Esophagus muscularis mucosa (tissue), 4 donors: ENCODE measurements around the gene IL37.

Experiments
- EP300 ChIP-seq: sonication (generic); formaldehyde crosslinking; IDR thresholded peaks from one replicate; pipeline ENCODE4 v1.6.1; 2017; ENCODE audit warnings: antibody characterized with exemption
- POLR2A ChIP-seq: fragments of 450-650 bp; IDR thresholded peaks from one replicate; pipeline ENCODE4 v1.6.1; 2017; ENCODE audit warnings: antibody characterized with exemption, moderate library complexity, mild to moderate bottlenecking, low read depth
- POLR2AphosphoS5 ChIP-seq, 2 donors: sonication (generic); formaldehyde crosslinking; IDR thresholded peaks; one replicate each; pipeline ENCODE4 v1.6.1; 2017; ENCODE audit warnings: antibody characterized with exemption in 2 of 2
- TF ChIP-seq, protein P1 (sequence below), 3 experiments: fragments of 200-600 bp in 2 of 3; fragments of 450-650 bp in 1 of 3; sonication (generic) in 2 of 3; IDR thresholded peaks; one replicate each; pipeline ENCODE4 v1.5.1; 2017 to 2019; ENCODE audit warnings: antibody characterized with exemption in 3 of 3, mild to moderate bottlenecking in 2 of 3, moderate library complexity in 1 of 3

DNA sequence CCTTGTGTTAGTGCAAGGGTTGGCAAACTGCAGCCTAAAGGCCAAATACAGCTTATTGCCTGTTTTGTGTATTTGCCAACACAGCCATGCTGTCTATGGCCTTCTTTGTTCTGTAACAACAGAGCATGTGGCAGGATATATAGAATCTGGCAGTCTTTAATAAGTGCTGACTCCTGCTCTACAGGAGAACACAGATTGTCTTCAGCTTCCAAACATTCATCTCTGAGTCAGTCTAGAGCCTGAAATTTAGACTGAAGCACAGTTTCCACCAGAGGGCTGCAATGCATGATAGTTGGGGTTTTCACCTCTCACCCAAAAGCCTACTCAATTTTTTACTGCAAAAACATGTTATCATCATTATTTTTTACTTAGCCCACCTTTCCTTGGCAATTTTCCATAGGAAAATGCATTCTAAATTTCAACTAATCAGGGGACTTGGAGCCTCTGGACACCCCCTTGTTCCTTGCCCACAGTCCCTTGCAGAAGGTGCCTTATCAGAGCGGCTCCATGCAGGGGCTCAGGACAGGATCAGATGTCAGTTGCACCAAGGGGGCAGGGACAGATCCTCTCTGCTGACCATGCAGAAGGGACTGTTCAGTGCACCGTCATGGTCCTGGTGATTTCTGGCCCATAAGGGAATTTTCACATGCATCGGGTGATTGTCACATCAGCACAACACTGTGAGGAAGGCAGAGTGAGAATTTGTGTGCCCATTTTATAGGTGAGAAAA, 12.4 kb downstream of the IL37 start:
- TF ChIP-seq POLR2AphosphoS5 (IDR thresholded peaks at IDR 0.05) (no peak), POLR2A (no peak), EP300 (no peak)
- TF ChIP-seq, protein P1, sequence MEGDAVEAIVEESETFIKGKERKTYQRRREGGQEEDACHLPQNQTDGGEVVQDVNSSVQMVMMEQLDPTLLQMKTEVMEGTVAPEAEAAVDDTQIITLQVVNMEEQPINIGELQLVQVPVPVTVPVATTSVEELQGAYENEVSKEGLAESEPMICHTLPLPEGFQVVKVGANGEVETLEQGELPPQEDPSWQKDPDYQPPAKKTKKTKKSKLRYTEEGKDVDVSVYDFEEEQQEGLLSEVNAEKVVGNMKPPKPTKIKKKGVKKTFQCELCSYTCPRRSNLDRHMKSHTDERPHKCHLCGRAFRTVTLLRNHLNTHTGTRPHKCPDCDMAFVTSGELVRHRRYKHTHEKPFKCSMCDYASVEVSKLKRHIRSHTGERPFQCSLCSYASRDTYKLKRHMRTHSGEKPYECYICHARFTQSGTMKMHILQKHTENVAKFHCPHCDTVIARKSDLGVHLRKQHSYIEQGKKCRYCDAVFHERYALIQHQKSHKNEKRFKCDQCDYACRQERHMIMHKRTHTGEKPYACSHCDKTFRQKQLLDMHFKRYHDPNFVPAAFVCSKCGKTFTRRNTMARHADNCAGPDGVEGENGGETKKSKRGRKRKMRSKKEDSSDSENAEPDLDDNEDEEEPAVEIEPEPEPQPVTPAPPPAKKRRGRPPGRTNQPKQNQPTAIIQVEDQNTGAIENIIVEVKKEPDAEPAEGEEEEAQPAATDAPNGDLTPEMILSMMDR (IDR thresholded peaks at IDR 0.05): no peak
